Measurements from ENCODE around the gene OSM. TPM values are rescaled to one million over a fixed set of nuclear protein-coding genes. Genes with fewer than 3 reads are reported as not detected.

The OSM gene
- total and polyA plus RNA-seq, 3 experiments from 2014 or later: 16.4 to 20.7 (median 18.9) TPM

DNA sequence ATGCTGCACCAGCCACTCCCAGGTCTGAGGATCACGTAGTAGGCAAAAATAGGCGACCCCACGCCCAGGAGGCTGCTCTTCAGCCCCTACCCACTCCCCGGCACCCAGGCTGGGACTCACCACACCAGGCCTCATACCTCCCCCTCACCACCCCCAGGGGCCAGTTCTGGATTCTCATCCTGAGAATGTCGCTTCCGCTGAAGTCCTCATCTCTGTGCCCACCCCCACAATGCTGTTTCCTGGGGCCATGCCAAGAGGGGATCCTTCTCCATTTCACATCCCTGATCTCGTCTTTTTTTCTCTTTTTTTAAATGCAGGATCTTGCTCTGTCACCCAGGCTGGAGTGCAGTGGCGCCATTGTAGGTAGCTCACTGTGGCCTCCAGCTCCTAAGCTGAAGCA lies 1.7 kb upstream of the OSM start:
- Histone ChIP-seq H3K36me3 (ENCODE audit: insufficient read depth, low read length) (no peaks in the 10 kb centered on the region), H3K27me3 (ENCODE audit: insufficient read depth, low read length, poor library complexity, severe bottlenecking) (no peaks in the 10 kb centered on the region), H3K27ac (ENCODE audit: low read depth, low read length) (no peak overlapping the region), H3K9me3 (ENCODE audit: low read length) (no peaks in the 10 kb centered on the region), H3K4me1 (ENCODE audit: insufficient read depth, low read length) (peaks cover 30% of the 10 kb centered on the region), H3K4me3 (ENCODE audit: low read length) (no peak overlapping the region)
- Mint-ChIP-seq H3K4me3 (peak overlapping the region; percentile 32 to 95 (median 46)), H3K4me1 (peaks cover 29 to 39% (median 31%) of the 10 kb centered on the region in 3 donors), H3K36me3 (peaks cover 0 to 11% (median 2%) of the 10 kb centered on the region in 3 donors), H3K27ac (peak overlapping the region; percentile 92 to 100 (median 99)), H3K9me3 (no peaks in the 10 kb centered on the region), H3K27me3 (no peaks in the 10 kb centered on the region)
- POLR2A ChIA-PET: interaction anchor here (1.1 kb wide), 1 partner anchor 18 kb away, joined by 3 read pairs; no protein-coding TSS in a partner anchor
- CTCF ChIA-PET: interaction anchor here (1.0 to 1.9 kb wide), 6 partner anchors 17 to 160 kb away, joined by 3 to 5 read pairs (median 4); partner anchors contain the start of genes CCDC157 and SF3A1
- DNase-seq: no peak

DNA sequence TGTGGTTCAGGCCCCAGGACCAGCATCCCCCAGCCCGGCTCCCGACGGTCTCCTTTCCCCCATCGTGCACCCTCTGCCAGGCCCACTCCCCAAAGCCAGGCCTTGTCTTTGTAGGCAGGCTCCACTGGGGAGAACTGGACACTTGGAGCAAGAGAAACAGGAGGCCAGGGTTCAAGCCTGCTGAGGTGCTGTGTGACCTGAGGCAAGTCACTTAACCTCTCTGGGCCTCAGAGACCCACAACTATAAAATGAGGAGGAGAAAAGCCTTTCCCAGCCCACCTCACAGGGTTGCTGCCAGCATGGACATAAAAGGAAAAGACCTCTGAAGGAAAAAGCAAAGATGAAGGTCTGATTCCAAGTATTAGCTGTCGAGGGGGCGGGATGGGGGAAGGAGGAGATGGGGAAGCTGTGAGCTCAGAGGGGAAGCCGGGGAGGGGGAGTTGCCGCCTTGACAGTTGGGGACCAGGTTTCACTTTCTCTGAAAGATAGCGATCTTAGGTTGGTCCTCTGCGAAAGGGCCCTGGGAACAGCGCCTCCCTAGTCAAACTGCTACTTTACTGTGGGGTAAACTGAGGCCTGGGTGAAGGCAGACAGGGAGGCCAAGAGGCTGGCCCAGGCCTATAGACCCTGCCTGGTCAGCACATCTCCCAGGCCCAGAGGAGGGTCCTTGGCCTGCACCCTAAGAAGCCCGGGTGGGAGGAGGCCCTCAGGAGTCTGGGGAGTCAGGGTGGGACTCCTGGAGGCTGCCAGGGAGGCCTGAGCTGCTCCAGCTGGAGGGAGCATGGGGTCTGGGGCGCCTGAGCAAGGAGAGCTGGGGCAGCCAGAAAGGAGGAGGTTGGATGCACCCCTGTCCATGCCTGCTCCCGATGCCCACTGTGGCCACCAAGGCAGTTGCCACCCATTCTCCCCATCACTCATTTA lies 991 bp upstream of the OSM start:
- Histone ChIP-seq H3K27ac (ENCODE audit: low read depth, low read length) (peak overlapping the region; percentile 88), H3K4me1 (ENCODE audit: insufficient read depth, low read length) (peaks cover 36% of the 10 kb centered on the region), H3K27me3 (ENCODE audit: insufficient read depth, low read length, poor library complexity, severe bottlenecking) (no peaks in the 10 kb centered on the region), H3K9me3 (ENCODE audit: low read length) (no peaks in the 10 kb centered on the region), H3K36me3 (ENCODE audit: insufficient read depth, low read length) (no peaks in the 10 kb centered on the region), H3K4me3 (ENCODE audit: low read length) (peak overlapping the region; percentile 75)
- peaks cover 0 to 16% (median 2%) of the 10 kb centered on the region in 3 donors for H3K36me3 Mint-ChIP-seq
- peak overlapping the region; percentile 97 to 100 (median 99) for H3K27ac Mint-ChIP-seq
- H3K4me1 Mint-ChIP-seq: peaks cover 33 to 45% (median 35%) of the 10 kb centered on the region in 3 donors
- no peaks in the 10 kb centered on the region for H3K9me3 Mint-ChIP-seq
- peak overlapping the region; percentile 93 to 98 (median 95) for H3K4me3 Mint-ChIP-seq
- ChIA-PET CTCF (interaction anchor here (1.0 to 1.9 kb wide), 6 partner anchors 18 to 159 kb away, joined by 3 to 5 read pairs (median 4); partner anchors contain the start of genes CCDC157 and SF3A1), POLR2A (interaction anchor here (1.1 kb wide), 1 partner anchor 18 kb away, joined by 3 read pairs; no protein-coding TSS in a partner anchor)
- DNase-seq: peak; percentile 44 to 67 (median 58)
- no peaks in the 10 kb centered on the region for H3K27me3 Mint-ChIP-seq

DNA sequence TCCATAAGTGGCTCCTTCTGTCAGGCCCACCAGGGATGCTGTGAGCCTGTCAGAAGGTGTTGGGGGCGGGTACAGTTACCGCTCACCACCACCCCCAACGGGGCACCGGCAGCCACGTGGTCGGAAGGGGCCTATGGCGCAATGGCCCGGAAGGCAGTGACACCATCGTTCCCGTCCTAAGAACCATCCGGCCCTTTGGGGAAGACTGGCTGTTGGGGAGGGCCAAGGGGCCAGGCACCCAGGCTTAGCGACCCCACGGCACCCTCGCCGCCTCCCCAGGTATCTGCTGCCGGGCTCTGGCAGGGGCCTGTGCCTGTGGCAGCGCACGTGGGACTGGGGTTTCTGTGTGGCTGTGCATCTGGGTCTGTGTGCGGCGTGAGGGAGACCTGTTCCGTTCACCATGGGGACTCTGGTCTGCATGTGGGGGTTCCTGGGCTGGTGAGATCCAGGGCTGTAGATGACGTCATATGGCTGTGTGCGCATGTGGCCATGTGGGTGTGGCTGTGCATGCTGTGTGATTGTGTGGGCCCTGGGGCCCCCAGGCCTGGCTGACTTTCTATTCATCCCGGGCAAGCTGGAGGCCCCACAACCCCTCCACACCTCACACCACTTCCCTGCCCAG lies 717 bp downstream of the OSM start:
- Mint-ChIP-seq H3K4me3 (peak overlapping the region; percentile 93 to 98 (median 95)), H3K4me1 (peaks cover 40 to 51% (median 44%) of the 10 kb centered on the region in 3 donors), H3K36me3 (peaks cover 0 to 16% (median 2%) of the 10 kb centered on the region in 3 donors), H3K27ac (peak overlapping the region; percentile 97 to 100 (median 99)), H3K27me3 (no peaks in the 10 kb centered on the region), H3K9me3 (no peaks in the 10 kb centered on the region)
- Histone ChIP-seq H3K27me3 (ENCODE audit: insufficient read depth, low read length, poor library complexity, severe bottlenecking) (no peaks in the 10 kb centered on the region), H3K9me3 (ENCODE audit: low read length) (no peaks in the 10 kb centered on the region), H3K27ac (ENCODE audit: low read depth, low read length) (peak overlapping the region; percentile 88), H3K4me3 (ENCODE audit: low read length) (peak overlapping the region; percentile 75), H3K36me3 (ENCODE audit: insufficient read depth, low read length) (no peaks in the 10 kb centered on the region), H3K4me1 (ENCODE audit: insufficient read depth, low read length) (peaks cover 40% of the 10 kb centered on the region)
- DNase-seq: peak; percentile 75 to 90 (median 89)
- POLR2A ChIA-PET: no interaction called here
- CTCF ChIA-PET: interaction anchor here (4.2 kb wide), 1 partner anchor 20 kb away, joined by 82 read pairs; the partner anchor contains the start of gene CASTOR1

DNA sequence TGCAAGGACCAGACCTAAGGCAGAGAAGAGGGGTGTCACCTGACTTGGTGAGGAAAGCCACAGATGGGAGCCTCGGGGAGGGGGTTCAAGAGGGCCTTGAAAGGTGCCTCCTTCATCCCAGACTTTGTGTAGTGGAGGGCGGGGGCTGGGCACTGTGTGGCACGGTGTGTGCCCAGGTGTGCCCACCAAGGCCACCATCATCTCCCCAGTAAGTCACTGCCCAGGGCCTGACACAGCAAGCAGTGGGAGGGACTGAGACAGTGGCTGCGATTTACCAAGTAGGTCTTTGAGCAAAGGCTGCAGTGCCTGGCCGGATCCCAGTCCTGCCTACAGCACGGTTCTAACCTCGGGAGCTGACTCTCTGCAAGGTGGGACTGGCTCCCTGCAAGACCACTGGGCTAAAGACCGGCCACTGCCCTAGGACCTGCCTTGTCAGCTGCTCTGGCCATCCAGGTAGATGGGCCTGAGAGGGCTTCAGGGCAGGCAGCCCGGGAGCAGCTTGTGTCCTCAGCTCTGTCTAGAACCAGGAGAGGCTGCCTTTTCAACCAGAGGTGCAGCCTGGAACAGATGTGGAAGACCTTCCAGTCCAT lies 1.4 kb downstream of the OSM start:
- no peak for DNase-seq
- H3K36me3 Mint-ChIP-seq: peaks cover 0 to 13% (median 0%) of the 10 kb centered on the region in 3 donors
- H3K9me3 Mint-ChIP-seq: no peaks in the 10 kb centered on the region
- Histone ChIP-seq H3K36me3 (ENCODE audit: insufficient read depth, low read length) (no peaks in the 10 kb centered on the region), H3K27me3 (ENCODE audit: insufficient read depth, low read length, poor library complexity, severe bottlenecking) (no peaks in the 10 kb centered on the region), H3K4me3 (ENCODE audit: low read length) (peak overlapping the region; percentile 75), H3K27ac (ENCODE audit: low read depth, low read length) (peak overlapping the region; percentile 88), H3K4me1 (ENCODE audit: insufficient read depth, low read length) (peaks cover 40% of the 10 kb centered on the region), H3K9me3 (ENCODE audit: low read length) (no peaks in the 10 kb centered on the region)
- H3K27me3 Mint-ChIP-seq: peaks cover 0 to under 1% of the 10 kb centered on the region in 2 donors
- peak overlapping the region; percentile 93 to 98 (median 95) for H3K4me3 Mint-ChIP-seq
- POLR2A ChIA-PET: no interaction called here
- CTCF ChIA-PET: interaction anchor here (2.4 to 6.2 kb wide), 3 partner anchors 15 to 121 kb away, joined by 10 to 82 read pairs (median 43); partner anchors contain the start of genes CASTOR1 and RNF215
- H3K4me1 Mint-ChIP-seq: peaks cover 40 to 51% (median 44%) of the 10 kb centered on the region in 3 donors
- H3K27ac Mint-ChIP-seq: peak overlapping the region; percentile 97 to 100 (median 99)

DNA sequence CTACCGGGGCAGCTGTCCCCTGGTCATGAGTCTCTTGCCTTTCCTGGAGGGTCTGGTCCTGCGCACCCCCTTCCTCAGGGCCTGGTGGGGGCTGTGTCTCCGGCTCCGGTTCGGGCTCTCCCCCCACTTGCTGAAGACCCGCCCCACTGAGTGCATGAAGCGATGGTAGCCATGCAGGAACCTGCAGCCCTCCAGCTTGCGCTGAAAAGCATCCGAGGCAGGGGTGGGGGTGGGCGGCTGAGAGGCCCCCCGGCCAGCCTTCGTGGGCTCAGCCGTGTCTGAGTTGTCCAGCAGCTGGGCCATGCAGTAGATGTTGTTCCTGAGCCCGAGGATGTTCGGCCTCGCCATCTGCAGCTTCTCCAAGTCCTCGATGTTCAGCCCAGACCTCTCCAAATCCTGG lies 2.8 kb downstream of the OSM start:
- no peaks in the 10 kb centered on the region for H3K9me3 ChIP-seq (ENCODE audit: low read length)
- peaks cover 0 to 1% of the 10 kb centered on the region in 2 donors for H3K27me3 Mint-ChIP-seq
- no peaks in the 10 kb centered on the region for H3K9me3 Mint-ChIP-seq
- H3K4me3 Mint-ChIP-seq: peak overlapping the region in 2 of 7 donors; percentile 12 to 36
- H3K27ac ChIP-seq (ENCODE audit: low read depth, low read length): no peak overlapping the region
- no peak overlapping the region for H3K4me3 ChIP-seq (ENCODE audit: low read length)
- CTCF ChIA-PET: interaction anchor here (0.8 to 6.2 kb wide), 14 partner anchors 9 to 215 kb away, joined by 3 to 82 read pairs (median 4); partner anchors contain the start of genes CASTOR1, RNF215 and TBC1D10A
- H3K36me3 ChIP-seq (ENCODE audit: insufficient read depth, low read length): no peaks in the 10 kb centered on the region
- H3K36me3 Mint-ChIP-seq: peaks cover 0 to 10% (median 0%) of the 10 kb centered on the region in 3 donors
- peak overlapping the region in 1 of 8 donors; percentile 93 for H3K27ac Mint-ChIP-seq
- POLR2A ChIA-PET: interaction anchor here (0.5 kb wide), 1 partner anchor 26 kb away, joined by 3 read pairs; no protein-coding TSS in a partner anchor
- peaks cover 40% of the 10 kb centered on the region for H3K4me1 ChIP-seq (ENCODE audit: insufficient read depth, low read length)
- H3K27me3 ChIP-seq (ENCODE audit: insufficient read depth, low read length, poor library complexity, severe bottlenecking): no peaks in the 10 kb centered on the region
- no peak for DNase-seq
- H3K4me1 Mint-ChIP-seq: peaks cover 40 to 51% (median 44%) of the 10 kb centered on the region in 3 donors

DNA sequence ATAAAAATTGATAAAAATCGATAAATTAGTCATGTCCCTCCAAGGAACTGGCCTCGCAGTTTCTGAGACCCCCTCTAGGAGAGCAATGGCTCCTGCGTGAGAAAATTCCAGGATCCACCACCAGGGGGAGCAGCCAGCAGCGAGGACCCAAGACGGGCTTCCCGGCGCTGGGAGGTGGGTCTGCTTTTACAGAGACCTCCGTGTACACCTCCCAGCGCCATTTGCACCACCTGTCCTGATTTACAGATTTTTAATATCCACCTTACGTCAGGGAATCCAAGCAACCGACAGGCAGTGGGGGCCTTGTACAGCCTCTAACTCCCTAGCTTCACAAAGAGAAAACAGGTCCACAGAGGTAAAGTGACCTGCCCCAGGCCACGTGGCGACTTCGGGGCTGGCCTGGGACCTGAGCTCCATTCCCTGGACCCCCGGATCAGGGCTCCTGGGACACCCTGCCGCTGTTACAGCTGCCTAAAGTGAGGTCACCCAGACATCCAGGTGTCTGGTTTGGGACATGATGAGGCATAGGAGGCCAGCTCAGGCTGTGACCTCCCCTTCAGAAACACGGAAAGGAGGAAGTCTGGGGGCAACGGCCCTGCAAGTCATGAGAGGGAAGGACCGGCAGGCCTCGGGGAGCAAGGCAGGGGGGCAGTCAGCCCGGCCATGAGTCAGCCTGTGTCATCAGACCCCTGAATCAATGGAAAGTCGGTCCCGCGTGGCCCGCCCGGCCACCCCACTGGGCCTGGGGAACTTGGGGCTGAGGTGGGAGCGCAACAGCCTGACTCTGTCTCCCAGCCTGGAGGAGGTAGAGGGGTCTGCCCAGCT lies 3.5 kb downstream of the OSM start:
- peaks cover 0 to 8% (median 0%) of the 10 kb centered on the region in 3 donors for H3K36me3 Mint-ChIP-seq
- Histone ChIP-seq H3K9me3 (ENCODE audit: low read length) (no peaks in the 10 kb centered on the region), H3K27ac (ENCODE audit: low read depth, low read length) (no peak overlapping the region), H3K4me1 (ENCODE audit: insufficient read depth, low read length) (peaks cover 38% of the 10 kb centered on the region), H3K4me3 (ENCODE audit: low read length) (peak overlapping the region; percentile 7), H3K36me3 (ENCODE audit: insufficient read depth, low read length) (no peaks in the 10 kb centered on the region), H3K27me3 (ENCODE audit: insufficient read depth, low read length, poor library complexity, severe bottlenecking) (no peaks in the 10 kb centered on the region)
- peak; percentile 64 to 84 (median 74) for DNase-seq
- H3K4me3 Mint-ChIP-seq: peak overlapping the region; percentile 37 to 81 (median 63)
- CTCF ChIA-PET: interaction anchor here (0.7 to 6.2 kb wide), 19 partner anchors 8 to 222 kb away, joined by 3 to 82 read pairs (median 4); partner anchors contain the start of genes CASTOR1, RNF215 and TBC1D10A
- H3K27ac Mint-ChIP-seq: peak overlapping the region in 7 of 8 donors; percentile 45 to 93 (median 82)
- no peaks in the 10 kb centered on the region for H3K9me3 Mint-ChIP-seq
- H3K27me3 Mint-ChIP-seq: peaks cover 0 to 1% of the 10 kb centered on the region in 2 donors
- H3K4me1 Mint-ChIP-seq: peaks cover 36 to 46% (median 44%) of the 10 kb centered on the region in 3 donors
- POLR2A ChIA-PET: interaction anchor here (0.5 kb wide), 1 partner anchor 25 kb away, joined by 3 read pairs; no protein-coding TSS in a partner anchor

All from CD8-positive, alpha-beta memory T cell (primary cell).